Type B pancreatic cell (in vitro differentiated cells): Measurements from ENCODE around the gene GATA6. TPM values are rescaled to one million over a fixed set of nuclear protein-coding genes. Genes with fewer than 3 reads are reported as not detected.

Experiments
- DNase-seq: peaks from one replicate; pipeline ENCODE4 v3.0.0; 2021; ENCODE audit warnings: mixed read lengths; ENCODE audit not compliant: unreplicated experiment; ENCODE audit errors: extremely low spot score
- H3K27ac Mint-ChIP-seq: 2 replicates; pipeline ENCODE4 v1.8.0; 2021; ENCODE audit warnings: mild to moderate bottlenecking, mixed read lengths
- H3K27me3 Mint-ChIP-seq: 2 replicates; pipeline ENCODE4 v1.8.0; 2021; ENCODE audit warnings: mixed read lengths
- H3K36me3 Mint-ChIP-seq: 2 replicates; pipeline ENCODE4 v1.8.0; 2021; ENCODE audit warnings: mixed read lengths
- H3K4me1 Mint-ChIP-seq: one replicate; pipeline ENCODE4 v1.8.0; 2021; ENCODE audit warnings: mixed read lengths; ENCODE audit not compliant: unreplicated experiment
- H3K4me3 Mint-ChIP-seq: 2 replicates; pipeline ENCODE4 v1.8.0; 2021; ENCODE audit warnings: mild to moderate bottlenecking, mixed read lengths
- H3K9me3 Mint-ChIP-seq: 2 replicates; pipeline ENCODE4 v1.8.0; 2021; ENCODE audit warnings: mixed read lengths
- CTCF ChIP-seq: fragments of 200-600 bp; sonication (generic); conservative IDR thresholded peaks from 2 replicates; pipeline ENCODE4 v1.5.0; 2021; ENCODE audit warnings: antibody characterized with exemption, mild to moderate bottlenecking
- long read RNA-seq: library from polyadenylated mRNA; unstranded; transcript quantifications from one replicate; pipeline ENCODE4 v2.0.0, GENCODE V29; 2020
- total RNA-seq: library from RNA; stranded (reverse); gene quantifications from 2 replicates; pipeline ENCODE4 v1.2.1, GENCODE V29; 2021; ENCODE audit warnings: low replicate concordance

GATA6 gene
- total RNA-seq = 37.7 and 39.8 TPM in 2 replicates
- long read RNA-seq, partial matches to known transcripts = 146 of 150 reads
- long read RNA-seq, other reads (novel, unspliced or antisense) = 4 of 150 reads

GRCh38 chr18:22169011-22169888 is at the start of gene GATA6:
Gene GATA6 (plus strand): TSS chr18:22169589. CDS start chr18:22171145, 1,556 bp downstream.
- TF ChIP-seq CTCF = peak; percentile 49
- peak; percentile 83 for DNase-seq
- H3K4me3 Mint-ChIP-seq = peak within 1 kb of the TSS; percentile 93
- peaks cover 80% of the 10 kb centered on the region for H3K27me3 Mint-ChIP-seq
- peaks cover 7% of the 10 kb centered on the region for H3K4me1 Mint-ChIP-seq
- H3K9me3 Mint-ChIP-seq = no peaks in the 10 kb centered on the region
- peaks cover 17% of the 10 kb centered on the region for H3K36me3 Mint-ChIP-seq
- peak within 1 kb of the TSS; percentile 93 for H3K27ac Mint-ChIP-seq

GRCh38 chr18:22124970-22125369 is 44.4 kb upstream of the GATA6 start:
- no peak overlapping the region for H3K4me3 Mint-ChIP-seq
- no peaks in the 10 kb centered on the region for H3K4me1 Mint-ChIP-seq
- no peaks in the 10 kb centered on the region for H3K36me3 Mint-ChIP-seq
- no peak overlapping the region for H3K27ac Mint-ChIP-seq
- no peaks in the 10 kb centered on the region for H3K9me3 Mint-ChIP-seq
- peaks cover 7% of the 10 kb centered on the region for H3K27me3 Mint-ChIP-seq
- TF ChIP-seq CTCF = no peak
- no peak for DNase-seq

GRCh38 chr18:22128954-22129353 is 40.4 kb upstream of the GATA6 start:
- Mint-ChIP-seq H3K27me3 (peaks cover 11% of the 10 kb centered on the region), H3K36me3 (no peaks in the 10 kb centered on the region), H3K9me3 (no peaks in the 10 kb centered on the region), H3K4me1 (no peaks in the 10 kb centered on the region), H3K27ac (peak overlapping the region; percentile 8), H3K4me3 (no peak overlapping the region)
- no peak for DNase-seq
- no peak for TF ChIP-seq CTCF

GRCh38 chr18:22129778-22130177 is 39.6 kb upstream of the GATA6 start:
- no peak for TF ChIP-seq CTCF
- no peaks in the 10 kb centered on the region for H3K9me3 Mint-ChIP-seq
- no peak overlapping the region for H3K27ac Mint-ChIP-seq
- no peak for DNase-seq
- H3K4me1 Mint-ChIP-seq = no peaks in the 10 kb centered on the region
- no peaks in the 10 kb centered on the region for H3K36me3 Mint-ChIP-seq
- no peak overlapping the region for H3K4me3 Mint-ChIP-seq
- H3K27me3 Mint-ChIP-seq = peaks cover 11% of the 10 kb centered on the region

- Mint-ChIP-seq H3K9me3 (no peaks in the 10 kb centered on the region), H3K27ac (no peak overlapping the region), H3K4me3 (no peak overlapping the region), H3K27me3 (peaks cover 11% of the 10 kb centered on the region), H3K36me3 (no peaks in the 10 kb centered on the region), H3K4me1 (no peaks in the 10 kb centered on the region)
- DNase-seq = no peak
- no peak for TF ChIP-seq CTCF
These were observed 37.1 kb upstream of the GATA6 start for GRCh38 chr18:22132258-22132657.
